ENCODE measurements around the gene OCRL.

The OCRL gene

DNA sequence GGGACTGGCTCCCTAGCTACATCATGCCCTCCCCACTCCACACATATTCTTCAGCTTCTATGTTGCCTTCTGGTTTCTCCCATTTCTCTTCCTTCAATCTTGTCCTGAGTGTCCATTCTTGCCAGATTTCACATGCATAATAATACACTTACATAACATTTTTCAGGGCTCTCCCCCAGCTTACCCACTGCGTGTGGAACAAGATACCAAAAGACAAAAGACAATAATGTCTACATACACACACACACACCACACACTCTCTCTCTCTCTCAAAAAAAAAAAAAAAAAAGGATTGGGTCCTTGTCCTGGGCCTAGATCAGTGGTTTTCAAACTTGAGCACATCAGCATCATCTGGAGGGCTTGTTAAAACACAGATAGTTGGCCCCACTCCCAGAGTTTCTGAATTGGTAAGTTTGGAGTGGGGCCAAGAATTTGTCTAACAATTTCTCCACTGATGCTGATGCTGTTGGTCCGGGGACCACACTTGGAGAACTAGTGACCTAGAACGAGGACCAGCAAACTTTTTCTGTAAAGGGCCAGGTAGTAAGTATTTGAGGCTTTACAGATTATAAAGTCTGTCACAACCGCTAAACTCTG lies 10.3 kb upstream of the OCRL start:
- H3K4me2 ChIP-seq (ENCODE audit: insufficient read depth, low read length) = no peak overlapping the region
- no peak for ATAC-seq (ENCODE audit: insufficient read depth, low read depth)

DNA sequence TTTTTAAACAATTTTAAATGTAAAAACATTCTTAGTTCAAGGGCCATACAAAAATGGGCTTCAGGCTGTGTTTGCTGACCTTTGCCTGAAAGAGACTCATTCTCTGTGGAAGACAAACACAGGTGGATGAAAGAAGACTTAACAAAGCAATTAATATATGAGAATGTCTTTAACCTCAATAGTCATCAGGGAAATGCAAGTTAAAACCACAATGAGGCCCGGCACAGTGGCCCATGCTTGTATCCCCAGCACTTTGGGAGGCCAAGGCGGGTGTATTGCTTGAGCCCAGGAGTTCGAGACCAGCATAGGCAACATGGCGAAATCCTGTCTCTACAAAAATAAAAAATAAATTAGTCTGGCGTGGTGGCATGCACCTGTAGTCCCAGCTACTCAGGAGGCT lies 9.6 kb upstream of the OCRL start:
- Histone ChIP-seq H3K27me3 (ENCODE audit: insufficient read depth, low read length, poor library complexity) (no peaks in the 10 kb centered on the region), H3K36me3 (ENCODE audit: insufficient read depth, low read length) (no peaks in the 10 kb centered on the region), H3K4me2 (ENCODE audit: insufficient read depth, low read length) (no peak overlapping the region), H3K79me2 (ENCODE audit: insufficient read depth, low read length) (no peaks in the 10 kb centered on the region), H3K9me3 (ENCODE audit: insufficient read depth, low read length, severe bottlenecking) (no peaks in the 10 kb centered on the region), H3K9ac (ENCODE audit: low read depth, low read length) (no peak overlapping the region), H3K4me1 (ENCODE audit: insufficient read depth, low read length) (no peaks in the 10 kb centered on the region), H3K27ac (ENCODE audit: low read length) (no peak overlapping the region), H4K20me1 (ENCODE audit: insufficient read depth, low read length) (no peaks in the 10 kb centered on the region), H3K4me3 (ENCODE audit: low read depth in 1 of 2, low read length in 2 of 2) (no peak overlapping the region), H2AFZ (ENCODE audit: low read depth, low read length) (no peak overlapping the region)
- DNase-seq (no peak), ATAC-seq (ENCODE audit: insufficient read depth, low read depth) (no peak)
- TF ChIP-seq EZH2 (IDR thresholded peaks at IDR 0.05; ENCODE audit: borderline replicate concordance, low read depth, low read length, severe bottlenecking) = no peak
- TF ChIP-seq, protein P1, sequence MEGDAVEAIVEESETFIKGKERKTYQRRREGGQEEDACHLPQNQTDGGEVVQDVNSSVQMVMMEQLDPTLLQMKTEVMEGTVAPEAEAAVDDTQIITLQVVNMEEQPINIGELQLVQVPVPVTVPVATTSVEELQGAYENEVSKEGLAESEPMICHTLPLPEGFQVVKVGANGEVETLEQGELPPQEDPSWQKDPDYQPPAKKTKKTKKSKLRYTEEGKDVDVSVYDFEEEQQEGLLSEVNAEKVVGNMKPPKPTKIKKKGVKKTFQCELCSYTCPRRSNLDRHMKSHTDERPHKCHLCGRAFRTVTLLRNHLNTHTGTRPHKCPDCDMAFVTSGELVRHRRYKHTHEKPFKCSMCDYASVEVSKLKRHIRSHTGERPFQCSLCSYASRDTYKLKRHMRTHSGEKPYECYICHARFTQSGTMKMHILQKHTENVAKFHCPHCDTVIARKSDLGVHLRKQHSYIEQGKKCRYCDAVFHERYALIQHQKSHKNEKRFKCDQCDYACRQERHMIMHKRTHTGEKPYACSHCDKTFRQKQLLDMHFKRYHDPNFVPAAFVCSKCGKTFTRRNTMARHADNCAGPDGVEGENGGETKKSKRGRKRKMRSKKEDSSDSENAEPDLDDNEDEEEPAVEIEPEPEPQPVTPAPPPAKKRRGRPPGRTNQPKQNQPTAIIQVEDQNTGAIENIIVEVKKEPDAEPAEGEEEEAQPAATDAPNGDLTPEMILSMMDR (IDR thresholded peaks at IDR 0.05; ENCODE audit: borderline replicate concordance, extremely low read depth, low read length, poor library complexity, severe bottlenecking) = no peak

More for the DNA sequence above, 10.3 kb upstream of the OCRL start:
- TF ChIP-seq EZH2 (IDR thresholded peaks at IDR 0.05; ENCODE audit: borderline replicate concordance, low read depth, low read length, severe bottlenecking) = no peak
- TF ChIP-seq, protein P1 (IDR thresholded peaks at IDR 0.05; ENCODE audit: borderline replicate concordance, extremely low read depth, low read length, poor library complexity, severe bottlenecking) = no peak
- no peaks in the 10 kb centered on the region for H4K20me1 ChIP-seq (ENCODE audit: insufficient read depth, low read length)
- H3K36me3 ChIP-seq (ENCODE audit: insufficient read depth, low read length) = no peaks in the 10 kb centered on the region
- no peak overlapping the region for H3K4me3 ChIP-seq (ENCODE audit: low read depth in 1 of 2, low read length in 2 of 2)
- no peak overlapping the region for H3K9ac ChIP-seq (ENCODE audit: low read depth, low read length)
- H3K27ac ChIP-seq (ENCODE audit: low read length) = no peak overlapping the region
- no peaks in the 10 kb centered on the region for H3K27me3 ChIP-seq (ENCODE audit: insufficient read depth, low read length, poor library complexity)
- no peaks in the 10 kb centered on the region for H3K9me3 ChIP-seq (ENCODE audit: insufficient read depth, low read length, severe bottlenecking)
- no peaks in the 10 kb centered on the region for H3K4me1 ChIP-seq (ENCODE audit: insufficient read depth, low read length)
- H3K79me2 ChIP-seq (ENCODE audit: insufficient read depth, low read length) = no peaks in the 10 kb centered on the region
- H2AFZ ChIP-seq (ENCODE audit: low read depth, low read length) = no peak overlapping the region
- no peak for DNase-seq

DNA sequence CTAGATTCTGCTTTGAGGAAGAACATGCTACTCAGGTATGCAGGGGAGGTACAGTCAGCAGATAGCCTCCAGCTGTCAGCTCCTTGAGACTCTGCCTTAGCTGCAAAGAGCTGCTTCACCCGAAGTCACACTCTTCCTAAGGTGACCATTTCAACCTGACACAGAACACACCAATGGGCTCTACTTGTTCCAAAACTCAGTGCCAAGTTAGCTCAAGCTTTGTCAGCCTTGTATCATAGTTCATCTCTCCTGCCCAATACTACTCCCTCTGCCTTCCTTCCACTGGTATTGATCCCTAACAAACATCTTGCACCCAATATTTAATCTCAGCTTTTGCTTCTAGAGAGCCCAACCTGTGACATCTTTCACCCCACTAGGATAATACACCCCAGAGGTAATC lies 8.9 kb upstream of the OCRL start:
- Histone ChIP-seq H3K36me3 (ENCODE audit: insufficient read depth, low read length) (no peaks in the 10 kb centered on the region), H3K4me2 (ENCODE audit: insufficient read depth, low read length) (no peak overlapping the region), H3K27ac (ENCODE audit: low read length) (no peak overlapping the region), H3K4me1 (ENCODE audit: insufficient read depth, low read length) (no peaks in the 10 kb centered on the region), H3K9ac (ENCODE audit: low read depth, low read length) (no peak overlapping the region), H2AFZ (ENCODE audit: low read depth, low read length) (no peak overlapping the region), H3K4me3 (ENCODE audit: low read depth in 1 of 2, low read length in 2 of 2) (no peak overlapping the region), H3K9me3 (ENCODE audit: insufficient read depth, low read length, severe bottlenecking) (no peaks in the 10 kb centered on the region), H4K20me1 (ENCODE audit: insufficient read depth, low read length) (no peaks in the 10 kb centered on the region), H3K79me2 (ENCODE audit: insufficient read depth, low read length) (no peaks in the 10 kb centered on the region), H3K27me3 (ENCODE audit: insufficient read depth, low read length, poor library complexity) (no peaks in the 10 kb centered on the region)
- TF ChIP-seq, protein P1 (IDR thresholded peaks at IDR 0.05; ENCODE audit: borderline replicate concordance, extremely low read depth, low read length, poor library complexity, severe bottlenecking) = no peak
- TF ChIP-seq EZH2 (IDR thresholded peaks at IDR 0.05; ENCODE audit: borderline replicate concordance, low read depth, low read length, severe bottlenecking) = no peak
- no peak for DNase-seq
- no peak for ATAC-seq (ENCODE audit: insufficient read depth, low read depth)
